ENCODE results near the gene HS2ST1. TPM values are rescaled to one million over a fixed set of nuclear protein-coding genes. Genes with fewer than 3 reads are reported as not detected.

Gene HS2ST1
- total RNA-seq, 1 experiment from 2014 or later = 57.2 TPM

GRCh38 chr1:86924324-86924960 is 10.0 kb downstream of the HS2ST1 start:
- no peak for DNase-seq
- H3K27ac Mint-ChIP-seq (ENCODE audit: unreplicated experiment) = no peak overlapping the region
- no peaks in the 10 kb centered on the region for H3K36me3 ChIP-seq (ENCODE audit: control insufficient read depth, insufficient read depth, low read length)
- H3K4me1 ChIP-seq = peaks cover 15% of the 10 kb centered on the region
- ChIA-PET CTCF (no interaction called here), POLR2A (no interaction called here)
- no peaks in the 10 kb centered on the region for H3K27me3 Mint-ChIP-seq (ENCODE audit: insufficient read depth, unreplicated experiment)
- no peak for TF ChIP-seq CTCF (IDR thresholded peaks at IDR 0.05; ENCODE audit: insufficient read depth in 1 of 2, low read depth in 1 of 2, low read length in 1 of 2, severe bottlenecking in 1 of 2, unreplicated experiment in 1 of 2)
- peaks cover 28% of the 10 kb centered on the region for H3K9me3 ChIP-seq
- intact Hi-C loops (cut with micrococcal nuclease; ENCODE audit: unreplicated experiment) = no loop called here
- peaks cover 42% of the 10 kb centered on the region for H3K36me3 Mint-ChIP-seq (ENCODE audit: insufficient read depth, unreplicated experiment)
- H3K4me1 Mint-ChIP-seq (ENCODE audit: low read depth, unreplicated experiment) = peaks cover 18% of the 10 kb centered on the region
- H3K27me3 ChIP-seq (replicated peaks; ENCODE audit: control insufficient read depth, insufficient read depth, low read length) = no peaks in the 10 kb centered on the region
- H3K9me3 Mint-ChIP-seq (ENCODE audit: unreplicated experiment) = peaks cover 9% of the 10 kb centered on the region
- H3K4me3 Mint-ChIP-seq (ENCODE audit: unreplicated experiment) = no peak overlapping the region
- H3K4me3 ChIP-seq (ENCODE audit: low read depth, low read length) = no peak overlapping the region
- no TSS peak for BruUV-seq (replicated peaks)

GRCh38 chr1:86925742-86926141 is 11.3 kb downstream of the HS2ST1 start:
- Mint-ChIP-seq H3K27ac (ENCODE audit: unreplicated experiment) (no peak overlapping the region), H3K9me3 (ENCODE audit: unreplicated experiment) (peaks cover 9% of the 10 kb centered on the region), H3K4me1 (ENCODE audit: low read depth, unreplicated experiment) (peaks cover 18% of the 10 kb centered on the region), H3K27me3 (ENCODE audit: insufficient read depth, unreplicated experiment) (no peaks in the 10 kb centered on the region), H3K36me3 (ENCODE audit: insufficient read depth, unreplicated experiment) (peaks cover 30% of the 10 kb centered on the region), H3K4me3 (ENCODE audit: unreplicated experiment) (no peak overlapping the region)
- intact Hi-C loops (cut with micrococcal nuclease; ENCODE audit: unreplicated experiment) = no loop called here
- no peaks in the 10 kb centered on the region for H3K27me3 ChIP-seq (replicated peaks; ENCODE audit: control insufficient read depth, insufficient read depth, low read length)
- H3K9me3 ChIP-seq = peaks cover 28% of the 10 kb centered on the region
- peaks cover 15% of the 10 kb centered on the region for H3K4me1 ChIP-seq
- ChIA-PET CTCF (no interaction called here), POLR2A (no interaction called here)
- no peak overlapping the region for H3K4me3 ChIP-seq (ENCODE audit: low read depth, low read length)
- H3K36me3 ChIP-seq (ENCODE audit: control insufficient read depth, insufficient read depth, low read length) = no peaks in the 10 kb centered on the region
- no peak for TF ChIP-seq CTCF (IDR thresholded peaks at IDR 0.05; ENCODE audit: insufficient read depth in 1 of 2, low read depth in 1 of 2, low read length in 1 of 2, severe bottlenecking in 1 of 2, unreplicated experiment in 1 of 2)
- DNase-seq = no peak
- BruUV-seq (replicated peaks) = no TSS peak

- BruUV-seq (replicated peaks) = no TSS peak
Measured at GRCh38 chr1:86926883-86927282, 12.4 kb downstream of the HS2ST1 start.

More at GRCh38 chr1:86926883-86927282, 12.4 kb downstream of the HS2ST1 start:
- peaks cover 9% of the 10 kb centered on the region for H3K9me3 Mint-ChIP-seq (ENCODE audit: unreplicated experiment)
- intact Hi-C loops (cut with micrococcal nuclease; ENCODE audit: unreplicated experiment) = no loop called here
- Histone ChIP-seq H3K4me1 (peaks cover 15% of the 10 kb centered on the region), H3K36me3 (ENCODE audit: control insufficient read depth, insufficient read depth, low read length) (no peaks in the 10 kb centered on the region), H3K9me3 (peaks cover 24% of the 10 kb centered on the region), H3K27me3 (replicated peaks; ENCODE audit: control insufficient read depth, insufficient read depth, low read length) (no peaks in the 10 kb centered on the region), H3K4me3 (ENCODE audit: low read depth, low read length) (no peak overlapping the region)
- no peak for TF ChIP-seq CTCF (IDR thresholded peaks at IDR 0.05; ENCODE audit: insufficient read depth in 1 of 2, low read depth in 1 of 2, low read length in 1 of 2, severe bottlenecking in 1 of 2, unreplicated experiment in 1 of 2)
- peaks cover 30% of the 10 kb centered on the region for H3K36me3 Mint-ChIP-seq (ENCODE audit: insufficient read depth, unreplicated experiment)
- ChIA-PET CTCF (no interaction called here), POLR2A (no interaction called here)
- no peak for DNase-seq
- no peak overlapping the region for H3K4me3 Mint-ChIP-seq (ENCODE audit: unreplicated experiment)
- peaks cover 20% of the 10 kb centered on the region for H3K4me1 Mint-ChIP-seq (ENCODE audit: low read depth, unreplicated experiment)
- no peaks in the 10 kb centered on the region for H3K27me3 Mint-ChIP-seq (ENCODE audit: insufficient read depth, unreplicated experiment)
- no peak overlapping the region for H3K27ac Mint-ChIP-seq (ENCODE audit: unreplicated experiment)

Measured in Caco-2 (cell line).